Activated T-helper 1 cell treated with anti-CD3 and anti-CD28 coated beads, Interleukin-12 subunit alpha, Interleukin-12 subunit beta, Interleukin-2, Interleukin-4 antibody, amounts not matched to agents 30 ng/mL and 10 ng/mL and 1 ng/mL, durations not matched to agents 14 hours and 24 hours and 36 hours (primary cell): ENCODE results near the gene PAH. TPM values are rescaled to one million over a fixed set of nuclear protein-coding genes. Genes with fewer than 3 reads are reported as not detected.
"Not testable (repeated sequence)": the region's sequence is repeated elsewhere in the genome, so short reads cannot be mapped to it uniquely, and the experiment has no call there.

Source experiments
- DNase-seq: peaks from one replicate; pipeline ENCODE4 v3.0.0; 2021; ENCODE audit warnings: low spot score
- H3K27ac Mint-ChIP-seq: one replicate; pipeline ENCODE4 v1.8.0; 2021; ENCODE audit warnings: mild to moderate bottlenecking, mixed read lengths
- H3K27me3 Mint-ChIP-seq: one replicate; pipeline ENCODE4 v1.8.0; 2022; ENCODE audit warnings: mild to moderate bottlenecking, moderate library complexity, mixed read lengths; ENCODE audit not compliant: insufficient read depth
- H3K36me3 Mint-ChIP-seq: one replicate; pipeline ENCODE4 v1.8.0; 2021; ENCODE audit warnings: low read depth, mixed read lengths
- H3K4me1 Mint-ChIP-seq: one replicate; pipeline ENCODE4 v1.8.0; 2021; ENCODE audit warnings: low read depth, mixed read lengths
- H3K4me3 Mint-ChIP-seq: one replicate; pipeline ENCODE4 v1.8.0; 2021; ENCODE audit warnings: mild to moderate bottlenecking, moderate library complexity, mixed read lengths
- H3K9me3 Mint-ChIP-seq: one replicate; pipeline ENCODE4 v1.8.0; 2021; ENCODE audit warnings: mixed read lengths
- intact Hi-C: fragments of 100-400 bp; cut with micrococcal nuclease; formaldehyde crosslinking; loops from one replicate; pipeline ENCODE4 v1.15.1; 2024
- total RNA-seq: library from RNA; stranded (reverse); gene quantifications from 2 replicates; pipeline ENCODE4 v1.2.3, GENCODE V29; 2022

The PAH gene
- total RNA-seq, 1 donor from 2014 or later: not detected

DNA sequence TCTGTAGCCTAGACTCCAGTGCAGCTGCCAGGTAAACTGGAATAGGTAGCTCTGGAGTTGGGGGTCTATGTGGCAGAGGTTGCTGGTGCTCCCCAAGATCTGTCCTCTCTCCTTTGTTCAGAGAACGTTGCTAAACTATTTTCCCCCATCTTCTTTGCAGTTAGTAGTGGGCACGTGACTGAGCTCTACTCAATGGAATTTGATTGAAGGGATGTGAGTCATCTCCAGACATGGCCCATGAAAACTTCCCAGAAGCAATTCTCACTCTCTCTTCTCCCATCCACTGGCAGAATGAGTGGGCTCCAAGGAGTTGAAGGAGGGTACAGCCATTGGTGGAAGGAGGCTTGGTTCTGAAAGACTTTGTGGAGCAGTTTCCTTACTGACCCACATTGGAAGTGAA lies 44.0 kb downstream of the PAH start:
- Mint-ChIP-seq H3K9me3 (no peaks in the 10 kb centered on the region), H3K27me3 (no peaks in the 10 kb centered on the region), H3K4me3 (no peak overlapping the region), H3K4me1 (no peaks in the 10 kb centered on the region), H3K36me3 (no peaks in the 10 kb centered on the region), H3K27ac (no peak overlapping the region)
- no peak for DNase-seq
- intact Hi-C loops: no loop called here

DNA sequence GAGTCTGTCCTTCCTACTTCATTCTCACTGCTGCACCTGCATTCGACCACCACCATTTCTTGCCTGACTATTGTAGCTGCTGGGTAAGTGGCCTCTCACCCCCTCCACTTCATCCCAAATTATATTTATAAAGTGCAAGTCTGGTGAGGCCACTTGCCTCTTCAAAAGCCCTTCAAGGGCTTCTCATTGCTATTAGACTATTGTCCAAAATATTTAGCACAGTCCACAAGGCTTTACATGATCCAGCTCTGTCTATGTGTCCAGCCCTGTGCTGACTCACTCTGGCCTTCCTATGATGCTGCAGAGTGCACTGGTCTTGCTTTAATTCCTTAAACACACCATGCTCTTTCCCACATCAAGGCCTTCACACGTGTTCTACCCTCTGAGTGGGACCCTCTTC lies 46.0 kb downstream of the PAH start:
- H3K27me3 Mint-ChIP-seq: no peaks in the 10 kb centered on the region
- no peaks in the 10 kb centered on the region for H3K4me1 Mint-ChIP-seq
- no peak for DNase-seq
- no peak overlapping the region for H3K27ac Mint-ChIP-seq
- no peaks in the 10 kb centered on the region for H3K36me3 Mint-ChIP-seq
- H3K4me3 Mint-ChIP-seq: no peak overlapping the region
- no peaks in the 10 kb centered on the region for H3K9me3 Mint-ChIP-seq
- intact Hi-C loops: no loop called here

DNA sequence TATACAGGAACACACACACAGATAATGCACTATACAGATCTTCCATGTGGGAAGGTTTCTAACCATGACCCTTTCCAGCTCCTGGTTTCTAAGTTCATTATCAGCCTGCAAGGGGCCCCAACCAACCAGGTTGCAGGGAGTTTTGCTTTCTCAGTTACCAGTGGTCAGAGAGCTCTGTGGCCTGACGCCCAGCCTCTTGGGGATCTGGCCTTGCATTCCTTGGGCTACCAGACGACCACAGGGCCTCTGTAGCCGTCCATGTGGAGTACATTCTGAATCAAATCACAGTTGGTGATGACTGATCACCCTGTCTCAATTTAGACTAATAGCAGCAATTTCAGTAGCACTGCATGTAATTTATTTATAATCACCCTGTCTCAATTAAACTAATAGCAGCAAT lies 47.5 kb downstream of the PAH start:
- Mint-ChIP-seq H3K9me3 (no peaks in the 10 kb centered on the region), H3K4me1 (no peaks in the 10 kb centered on the region), H3K4me3 (no peak overlapping the region), H3K27me3 (no peaks in the 10 kb centered on the region), H3K36me3 (no peaks in the 10 kb centered on the region), H3K27ac (no peak overlapping the region)
- intact Hi-C loops: no loop called here
- DNase-seq: no peak

DNA sequence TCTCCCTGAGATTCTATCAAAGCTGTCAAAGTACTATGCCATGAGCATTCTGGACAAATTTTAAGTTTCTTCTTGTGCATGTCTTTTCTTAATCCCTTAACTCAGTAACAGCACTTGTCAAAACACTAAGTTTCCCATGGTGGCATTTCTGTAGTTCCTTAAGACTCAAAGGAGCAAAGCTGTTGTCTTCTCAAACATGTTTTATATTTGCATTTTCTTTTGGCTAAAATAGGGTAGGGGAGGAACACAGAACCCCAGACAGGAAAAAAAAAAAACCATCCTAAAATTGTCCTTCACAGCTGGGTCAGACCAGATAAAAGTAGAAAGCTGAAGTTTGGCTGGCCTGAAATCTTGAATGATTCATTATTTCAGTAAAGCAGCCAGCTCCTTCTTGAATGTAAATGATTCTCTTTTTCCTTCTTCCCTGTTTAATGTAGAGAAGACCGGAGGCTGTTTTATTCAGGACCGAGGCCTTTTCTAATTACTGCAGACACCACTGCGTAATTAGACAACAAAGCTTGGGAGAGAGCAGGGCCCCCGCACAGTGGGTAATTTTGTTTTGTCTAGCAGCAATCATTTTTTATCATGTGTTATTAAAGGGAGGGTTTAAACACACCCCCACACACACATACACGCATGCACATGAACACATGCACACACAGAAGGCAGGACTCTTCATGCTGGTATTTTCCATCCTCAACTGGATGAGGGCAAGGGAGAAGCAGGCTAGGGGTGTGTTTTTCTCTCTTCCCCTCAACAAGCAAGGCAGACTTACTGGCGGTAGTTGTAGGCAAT lies 51.0 kb downstream of the PAH start:
- H3K4me1 Mint-ChIP-seq: no peaks in the 10 kb centered on the region
- no peak for DNase-seq
- no peaks in the 10 kb centered on the region for H3K27me3 Mint-ChIP-seq
- intact Hi-C loops: no loop called here
- no peaks in the 10 kb centered on the region for H3K9me3 Mint-ChIP-seq
- H3K4me3 Mint-ChIP-seq: no peak overlapping the region
- H3K36me3 Mint-ChIP-seq: no peaks in the 10 kb centered on the region
- H3K27ac Mint-ChIP-seq: no peak overlapping the region

DNA sequence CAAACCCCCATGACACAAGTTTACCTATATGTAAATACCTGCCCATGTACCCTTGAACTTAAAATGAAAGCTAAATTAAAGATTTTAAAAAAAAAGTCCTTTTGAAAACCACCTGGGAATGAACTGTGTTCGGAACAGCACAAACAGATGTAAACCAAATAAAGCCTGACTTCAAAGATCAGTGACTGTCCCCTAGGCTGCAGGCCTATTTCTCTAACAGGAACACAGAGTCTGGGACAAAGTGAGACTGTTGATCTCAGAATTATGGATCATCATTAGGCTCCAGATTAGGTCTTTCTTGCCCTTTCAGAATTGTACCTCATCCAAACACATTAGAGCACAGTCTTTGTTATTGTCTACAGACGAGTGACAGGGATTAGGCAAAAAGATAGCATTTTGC lies 54.6 kb downstream of the PAH start:
- no peaks in the 10 kb centered on the region for H3K36me3 Mint-ChIP-seq
- intact Hi-C loops: no loop called here
- no peak overlapping the region for H3K27ac Mint-ChIP-seq
- no peak overlapping the region for H3K4me3 Mint-ChIP-seq
- peaks cover 2% of the 10 kb centered on the region for H3K27me3 Mint-ChIP-seq
- H3K4me1 Mint-ChIP-seq: no peaks in the 10 kb centered on the region
- no peaks in the 10 kb centered on the region for H3K9me3 Mint-ChIP-seq
- no peak for DNase-seq

DNA sequence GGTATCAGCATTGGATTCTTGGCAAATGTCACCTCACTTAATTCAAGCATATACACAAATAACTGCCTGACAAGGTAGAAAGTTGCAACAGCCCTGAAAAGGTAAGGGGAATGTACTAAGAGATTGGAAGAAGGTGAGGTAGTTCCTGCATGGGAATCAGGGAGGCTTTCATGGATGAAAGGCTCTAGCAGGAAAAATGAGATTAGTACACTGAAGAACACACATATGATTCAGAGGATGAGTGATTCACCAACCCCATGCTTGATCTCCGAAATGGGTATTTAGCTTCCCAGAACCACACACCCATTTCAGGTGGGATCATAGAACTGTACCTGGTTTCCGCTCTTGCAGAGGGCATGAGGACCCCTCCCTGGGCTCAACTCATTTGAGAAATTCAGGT lies 65.8 kb downstream of the PAH start:
- Mint-ChIP-seq H3K36me3 (no peaks in the 10 kb centered on the region), H3K27ac (no peak overlapping the region), H3K4me1 (no peaks in the 10 kb centered on the region), H3K4me3 (no peak overlapping the region), H3K27me3 (peaks cover 2% of the 10 kb centered on the region), H3K9me3 (no peaks in the 10 kb centered on the region)
- intact Hi-C loops: no loop called here
- no peak for DNase-seq

DNA sequence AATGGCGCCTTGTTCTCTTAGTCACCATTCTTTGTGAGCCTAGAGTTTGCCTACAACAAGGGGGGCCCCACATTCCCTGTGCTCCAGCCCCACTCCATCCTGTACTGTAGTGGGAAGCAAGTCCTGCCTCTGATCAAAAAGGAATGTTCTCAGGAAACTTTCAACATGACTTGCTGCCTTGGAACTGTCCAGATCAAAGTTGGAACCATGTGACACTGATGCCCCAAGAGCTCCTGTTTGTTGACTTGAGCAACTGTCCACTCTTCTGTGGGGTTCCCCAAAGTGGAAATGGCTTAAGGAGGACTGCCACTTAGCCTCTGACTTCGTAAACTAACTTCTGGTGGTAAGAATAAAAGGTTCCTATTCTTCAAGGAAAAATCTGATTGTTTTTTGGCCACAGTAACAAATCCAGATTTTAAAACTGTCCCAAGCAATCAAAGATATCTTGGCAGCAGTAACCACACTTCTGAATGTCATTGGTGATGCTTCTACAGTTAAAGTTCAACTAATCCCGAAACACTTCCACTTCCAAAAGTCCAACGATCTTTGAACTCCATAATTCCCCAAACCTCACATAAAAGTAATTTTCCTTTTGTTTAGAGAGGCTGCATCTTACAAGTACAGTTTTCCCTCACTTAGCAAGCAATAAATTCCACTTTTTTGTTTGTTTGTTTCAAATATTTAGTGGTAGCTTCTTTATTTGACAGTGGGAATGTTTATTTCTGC lies 67.2 kb downstream of the PAH start:
- intact Hi-C loops: no loop called here
- H3K27ac Mint-ChIP-seq: no peak overlapping the region
- no peaks in the 10 kb centered on the region for H3K9me3 Mint-ChIP-seq
- DNase-seq: no peak
- no peaks in the 10 kb centered on the region for H3K4me1 Mint-ChIP-seq
- no peak overlapping the region for H3K4me3 Mint-ChIP-seq
- H3K27me3 Mint-ChIP-seq: peaks cover 2% of the 10 kb centered on the region
- no peaks in the 10 kb centered on the region for H3K36me3 Mint-ChIP-seq

DNA sequence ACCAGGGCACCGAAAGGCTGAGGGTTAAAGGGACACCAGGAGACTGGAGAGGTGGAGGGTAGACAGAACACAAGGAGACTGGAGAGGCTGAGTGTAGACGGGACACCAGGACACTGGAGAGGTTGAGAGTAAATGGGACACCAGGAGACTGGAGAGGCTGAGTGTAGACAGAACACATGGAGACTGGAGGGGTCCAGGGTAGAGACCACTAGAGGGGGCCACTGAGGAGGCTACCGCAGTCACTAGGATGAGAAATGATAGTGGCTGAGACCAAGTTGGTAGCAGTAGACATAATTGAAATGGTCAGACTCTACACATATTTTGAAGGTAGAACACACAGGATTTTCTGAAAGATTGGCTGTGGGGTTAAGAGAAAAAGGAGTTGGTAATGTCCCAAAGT lies 68.2 kb downstream of the PAH start:
- intact Hi-C loops: no loop called here
- no peak for DNase-seq

DNA sequence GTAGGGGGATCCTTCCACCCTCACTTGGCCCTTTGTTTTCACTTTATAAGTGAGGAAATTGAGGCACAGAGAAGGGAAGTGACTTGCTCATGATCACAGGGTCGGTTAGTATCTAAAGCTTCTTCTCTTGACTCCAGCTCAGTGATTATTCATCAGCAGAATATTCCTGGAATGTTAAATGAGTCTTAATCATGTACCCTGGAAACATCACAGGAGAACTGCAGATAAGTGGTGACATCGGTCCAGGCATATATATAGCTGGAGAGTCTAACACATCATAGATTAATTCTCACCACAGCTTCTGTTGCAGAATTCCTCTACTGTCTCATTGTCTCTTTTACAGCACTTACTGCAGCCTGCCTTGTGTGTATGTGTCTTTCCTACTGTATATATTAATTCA lies 69.9 kb downstream of the PAH start:
- intact Hi-C loops: no loop called here
- Mint-ChIP-seq H3K27ac (no peak overlapping the region), H3K4me3 (no peak overlapping the region), H3K4me1 (no peaks in the 10 kb centered on the region), H3K27me3 (peaks cover 2% of the 10 kb centered on the region), H3K9me3 (no peaks in the 10 kb centered on the region), H3K36me3 (no peaks in the 10 kb centered on the region)
- no peak for DNase-seq

More for the DNA sequence above, 68.2 kb downstream of the PAH start:
- Mint-ChIP-seq H3K27me3 (peaks cover 2% of the 10 kb centered on the region), H3K27ac (no peak overlapping the region), H3K36me3 (no peaks in the 10 kb centered on the region), H3K9me3 (no peaks in the 10 kb centered on the region), H3K4me3 (no peak overlapping the region), H3K4me1 (no peaks in the 10 kb centered on the region)

DNA sequence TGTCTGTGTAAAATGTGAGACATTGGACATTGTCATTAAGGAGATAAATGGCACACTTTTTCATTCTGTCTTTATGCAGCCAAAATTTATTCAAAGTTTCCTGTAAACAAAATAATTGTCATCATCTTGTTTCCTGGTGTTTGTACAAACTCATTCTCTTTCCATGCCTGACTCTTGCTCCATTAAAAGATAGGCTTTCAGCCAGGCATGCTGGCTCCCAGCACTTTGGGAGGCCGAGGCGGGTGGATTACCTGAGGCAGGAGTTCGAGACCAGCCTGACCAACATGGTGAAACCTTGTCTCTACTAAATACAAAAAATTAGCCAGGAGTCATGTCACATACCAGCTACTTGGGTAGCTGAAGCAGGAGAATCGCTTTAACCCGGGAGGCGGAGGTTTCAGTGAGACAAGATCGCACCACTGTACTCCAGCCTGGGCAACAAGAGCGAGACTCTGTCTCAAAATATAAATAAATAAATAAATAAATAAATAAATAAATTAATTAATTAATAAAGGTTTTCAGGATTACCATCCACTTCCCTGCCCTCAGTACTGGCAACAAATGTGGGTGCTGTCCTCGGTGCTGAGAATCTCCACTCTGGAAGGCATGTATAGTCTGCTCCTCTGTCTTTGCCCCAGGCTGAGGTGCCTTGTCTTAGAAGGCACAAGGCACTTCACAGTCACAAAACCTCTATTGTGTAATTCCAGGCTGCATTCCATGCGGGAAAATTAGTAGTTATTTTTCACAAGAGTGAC lies 83.2 kb downstream of the PAH start:
- no peaks in the 10 kb centered on the region for H3K9me3 Mint-ChIP-seq
- no peaks in the 10 kb centered on the region for H3K4me1 Mint-ChIP-seq
- no peak for DNase-seq
- intact Hi-C loops: no loop called here
- H3K4me3 Mint-ChIP-seq: no peak overlapping the region
- no peak overlapping the region for H3K27ac Mint-ChIP-seq
- no peaks in the 10 kb centered on the region for H3K36me3 Mint-ChIP-seq
- H3K27me3 Mint-ChIP-seq: no peaks in the 10 kb centered on the region

DNA sequence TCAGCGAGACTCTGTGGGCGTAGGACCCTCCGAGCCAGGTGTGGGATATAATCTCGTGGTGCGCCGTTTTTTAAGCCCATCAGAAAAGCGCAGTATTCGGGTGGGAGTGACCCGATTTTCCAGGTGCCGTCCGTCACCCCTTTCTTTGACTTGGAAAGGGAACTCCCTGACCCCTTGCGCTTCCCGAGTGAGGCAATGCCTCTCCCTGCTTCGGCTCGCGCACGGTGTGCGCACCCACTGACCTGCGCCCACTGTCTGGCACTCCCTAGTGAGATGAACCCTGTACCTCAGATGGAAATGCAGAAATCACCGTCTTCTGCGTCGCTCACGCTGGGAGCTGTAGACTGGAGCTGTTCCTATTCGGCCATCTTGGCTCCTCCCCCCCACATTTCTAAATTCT lies 84.2 kb downstream of the PAH start:
- intact Hi-C loops, H3K27ac Mint-ChIP-seq, H3K4me1 Mint-ChIP-seq, DNase-seq, H3K9me3 Mint-ChIP-seq, H3K27me3 Mint-ChIP-seq, H3K4me3 Mint-ChIP-seq, H3K36me3 Mint-ChIP-seq: not testable (repeated sequence)

DNA sequence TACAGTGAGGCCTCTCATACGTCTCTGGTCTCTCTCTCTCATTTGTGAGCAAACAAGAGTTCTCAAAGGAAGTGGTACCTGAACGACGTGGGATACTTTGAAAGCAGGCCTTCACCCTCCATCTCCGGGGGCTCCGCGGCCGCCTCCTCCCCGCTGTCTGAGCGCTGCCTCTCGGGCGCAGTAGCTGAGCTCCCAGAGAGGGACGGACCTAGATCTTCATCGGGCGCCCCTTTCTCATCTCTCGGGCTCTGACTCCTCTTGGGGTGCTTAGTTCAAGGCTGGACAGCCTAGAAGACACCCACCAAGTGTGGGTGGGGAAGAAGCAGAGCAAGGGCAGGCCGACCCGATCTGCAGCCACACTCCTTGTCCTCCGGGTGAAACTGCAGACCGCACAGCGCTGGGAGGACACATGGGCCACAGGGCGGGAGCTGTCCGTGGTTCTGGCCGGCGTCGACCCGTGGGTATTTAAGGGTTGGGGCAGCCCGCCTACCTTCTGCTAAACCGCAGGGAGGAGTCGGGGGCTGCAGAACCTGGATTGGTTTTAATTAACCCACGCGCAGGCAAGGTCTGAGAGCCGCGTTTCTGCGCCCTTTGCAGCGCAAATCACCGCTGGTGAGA lies 92.7 kb downstream of the PAH start:
- intact Hi-C loops: no loop called here
- no peak overlapping the region for H3K27ac Mint-ChIP-seq
- H3K27me3 Mint-ChIP-seq: peaks cover 17% of the 10 kb centered on the region
- H3K36me3 Mint-ChIP-seq: no peaks in the 10 kb centered on the region
- DNase-seq: no peak
- H3K9me3 Mint-ChIP-seq: no peaks in the 10 kb centered on the region
- no peaks in the 10 kb centered on the region for H3K4me1 Mint-ChIP-seq
- H3K4me3 Mint-ChIP-seq: no peak overlapping the region

DNA sequence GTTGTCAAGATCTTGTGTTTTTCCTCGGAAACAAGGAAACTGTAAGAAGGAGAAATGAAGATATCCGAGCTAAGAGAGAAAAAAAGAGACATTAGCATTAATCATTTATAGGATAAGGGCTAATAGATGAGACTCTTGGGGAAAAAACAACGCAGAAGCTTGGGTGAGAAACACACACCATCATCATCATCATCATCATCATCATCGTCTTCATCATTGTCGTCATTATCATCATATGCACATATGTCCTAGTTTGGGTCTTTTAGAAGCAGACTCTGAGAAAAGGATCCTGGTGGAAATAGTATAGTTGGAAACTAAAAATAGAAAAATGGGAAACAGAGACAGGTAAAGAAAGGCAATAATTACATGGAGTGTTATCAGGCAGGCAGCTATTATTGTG lies 95.9 kb downstream of the PAH start:
- Mint-ChIP-seq H3K36me3 (no peaks in the 10 kb centered on the region), H3K4me3 (no peak overlapping the region), H3K27ac (no peak overlapping the region), H3K27me3 (peaks cover 16% of the 10 kb centered on the region), H3K9me3 (no peaks in the 10 kb centered on the region), H3K4me1 (no peaks in the 10 kb centered on the region)
- intact Hi-C loops: no loop called here
- no peak for DNase-seq
